Heart left ventricle (tissue), 13 donors: ENCODE measurements around the gene FGD4.

Source experiments
- CTCF ChIP-seq, 12 donors: fragments of 200-600 bp; sonication (generic) in 4 of 12; IDR thresholded peaks; one replicate each; pipeline versions ENCODE4 v1.5.0 to v1.8.0; 2018 to 2022; ENCODE audit warnings: antibody characterized with exemption in 12 of 12, mild to moderate bottlenecking in 5 of 12
- POLR2A ChIP-seq, 2 donors: fragments of 450-650 bp; IDR thresholded peaks; one replicate each; pipeline ENCODE4 v1.6.1; 2017; ENCODE audit warnings: antibody characterized with exemption in 2 of 2, mild to moderate bottlenecking in 2 of 2, moderate library complexity in 2 of 2
- donor health status: ischemic (EF 13 %, LVEDD 7.1; RV severe dilation, severe dysfunction).
- donor health status: DM: no; HTN: yes; CAD: no.
- donor health status: DM: no; HTN: no; CAD: no.
- donor health status: ischemic (EF 25% LVEDD 6.9; RV normal size, moderate dysfunction).
- donor health status: ischemic (EF 25% LVEDD 5.7; RV mildly dilated, moderate dysfunction).
- donor health status: ischemic (EF 35%, LVEDD 5.7; RV mildly dilated, moderate dysfunction).
- donor health status: nonischemic (EF 11% LVEDD 7.7; RV severe dilation, severe dysfunction).
- donor health status: DM: yes; HTN: yes; CAD: no.
- donor health status: PGD.
- donor health status: ischemic (EF 29% LVEDD 5.4; RV normal size, mild dysfunction).
- donor health status: nonischemic (EF 23%, LVEDD 6.1; RV moderate dilation, normal function).

- TF ChIP-seq CTCF (IDR thresholded peaks at IDR 0.05) (no peak), POLR2A (IDR thresholded peaks at IDR 0.05) (no peak)
Observed at GRCh38 chr12:32377344-32378055, 21.9 kb upstream of the FGD4 start.
